Limb (tissue), 2 donors: Measurements from ENCODE around the gene SYK.

Source experiments
- DNase-seq, 2 donors: peaks; one replicate each; pipeline ENCODE4 v3.0.0-alpha.2; 2016; ENCODE audit errors: extremely low spot score in 2 of 2

SYK gene

GRCh38 chr9:90942555-90942954, 140.9 kb downstream of the SYK start:
- no peak for DNase-seq

DNA sequence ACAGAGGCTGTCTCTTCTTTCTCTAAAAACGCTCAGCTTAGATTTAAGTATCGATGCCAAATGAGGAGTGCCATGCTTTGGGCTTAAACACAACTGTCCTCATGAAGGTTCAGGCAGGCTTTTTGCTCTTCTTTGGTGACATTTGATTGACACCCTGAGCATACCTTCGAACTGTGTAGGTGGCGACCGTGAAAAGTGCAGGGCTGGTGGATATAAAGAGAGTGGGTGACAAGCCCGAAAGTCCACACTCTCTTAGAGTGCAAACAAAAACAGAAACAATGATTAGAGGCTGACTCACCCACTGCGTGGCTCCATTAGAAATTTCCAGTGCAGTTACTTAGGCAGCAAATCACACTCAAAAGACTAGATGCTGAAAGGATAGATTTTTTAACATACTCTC, 141.7 kb downstream of the SYK start:
- no peak for DNase-seq

DNA sequence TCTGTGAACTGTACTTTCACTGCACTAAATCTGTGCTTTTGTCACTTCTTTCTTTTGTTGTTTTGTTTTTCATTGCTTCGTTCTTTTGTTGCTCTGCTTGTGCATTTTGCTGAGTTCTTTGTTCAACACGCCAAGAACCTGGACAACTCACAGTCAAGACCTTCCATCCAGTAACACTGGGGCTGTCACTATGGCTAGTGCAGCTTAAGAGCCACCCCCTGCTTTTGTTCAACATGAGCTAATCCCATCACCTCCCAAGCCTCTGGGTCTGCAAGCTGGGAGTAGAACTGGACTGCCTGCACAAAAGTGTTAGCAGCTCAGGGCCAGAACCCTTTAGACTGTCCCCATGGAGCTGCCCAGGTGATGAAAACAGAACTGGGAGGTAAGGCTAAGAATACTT, 143.7 kb downstream of the SYK start:
- no peak for DNase-seq

GRCh38 chr9:90946982-90947381, 145.4 kb downstream of the SYK start:
- no peak for DNase-seq
